Testis (tissue), 2 donors: ENCODE results near the gene ATF5.

Experiments used
- POLR2A ChIP-seq: fragments of 450-650 bp; IDR thresholded peaks from one replicate; pipeline ENCODE4 v1.6.1; 2017; ENCODE audit warnings: antibody characterized with exemption, mild to moderate bottlenecking, moderate library complexity
- TF ChIP-seq, protein P1 (sequence below), 3 experiments: fragments of 450-650 bp in 2 of 3; fragments of 200-600 bp in 1 of 3; sonication (generic) in 1 of 3; IDR thresholded peaks; one replicate each; pipeline ENCODE4 v1.5.1; 2016 to 2019; ENCODE audit warnings: antibody characterized with exemption in 3 of 3, mild to moderate bottlenecking in 2 of 3, moderate library complexity in 1 of 3

DNA sequence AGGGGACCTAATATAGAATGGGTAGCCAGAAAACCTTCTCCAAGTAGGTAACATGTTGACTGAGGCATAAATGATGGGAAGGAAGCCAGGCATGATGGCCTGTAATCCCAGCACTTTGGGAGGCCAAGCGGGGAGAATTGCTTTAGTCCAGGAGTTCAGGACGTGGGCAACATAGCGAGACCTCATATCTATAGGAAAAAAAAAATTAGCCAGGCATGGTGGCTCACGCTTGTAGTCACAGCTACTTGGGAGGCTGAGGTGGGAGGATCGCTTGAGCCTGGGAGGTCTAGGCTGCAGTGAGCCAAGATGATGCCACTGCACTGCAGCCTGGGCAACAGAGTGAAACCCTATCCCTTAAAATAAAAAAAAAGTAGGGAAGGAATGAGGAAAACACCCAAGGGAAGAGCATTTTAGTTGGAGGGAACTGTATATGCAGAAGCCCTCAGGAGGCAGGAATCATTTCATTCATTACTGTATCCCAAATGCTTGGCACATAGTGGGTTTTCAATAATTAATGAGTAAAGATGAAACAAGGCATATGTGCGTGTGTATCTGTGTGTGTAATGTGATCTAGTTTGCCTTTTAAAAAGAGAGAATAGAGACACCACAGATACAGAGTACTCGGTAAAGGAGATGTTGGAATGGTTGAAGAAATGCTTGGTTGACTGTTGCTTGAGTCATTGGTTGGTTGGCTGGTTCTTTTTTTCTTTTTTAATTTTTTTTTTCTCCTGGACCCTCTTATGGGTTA lies 2.5 kb downstream of the ATF5 start:
- TF ChIP-seq, protein P1, sequence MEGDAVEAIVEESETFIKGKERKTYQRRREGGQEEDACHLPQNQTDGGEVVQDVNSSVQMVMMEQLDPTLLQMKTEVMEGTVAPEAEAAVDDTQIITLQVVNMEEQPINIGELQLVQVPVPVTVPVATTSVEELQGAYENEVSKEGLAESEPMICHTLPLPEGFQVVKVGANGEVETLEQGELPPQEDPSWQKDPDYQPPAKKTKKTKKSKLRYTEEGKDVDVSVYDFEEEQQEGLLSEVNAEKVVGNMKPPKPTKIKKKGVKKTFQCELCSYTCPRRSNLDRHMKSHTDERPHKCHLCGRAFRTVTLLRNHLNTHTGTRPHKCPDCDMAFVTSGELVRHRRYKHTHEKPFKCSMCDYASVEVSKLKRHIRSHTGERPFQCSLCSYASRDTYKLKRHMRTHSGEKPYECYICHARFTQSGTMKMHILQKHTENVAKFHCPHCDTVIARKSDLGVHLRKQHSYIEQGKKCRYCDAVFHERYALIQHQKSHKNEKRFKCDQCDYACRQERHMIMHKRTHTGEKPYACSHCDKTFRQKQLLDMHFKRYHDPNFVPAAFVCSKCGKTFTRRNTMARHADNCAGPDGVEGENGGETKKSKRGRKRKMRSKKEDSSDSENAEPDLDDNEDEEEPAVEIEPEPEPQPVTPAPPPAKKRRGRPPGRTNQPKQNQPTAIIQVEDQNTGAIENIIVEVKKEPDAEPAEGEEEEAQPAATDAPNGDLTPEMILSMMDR (IDR thresholded peaks at IDR 0.05): no peak
- TF ChIP-seq POLR2A: no peak
